NOMO-1 treated with DMSO at 0.1 percent for 48 hours (cell line): Measurements from ENCODE around the gene ADGRG2.

ENCODE experiments used
- DNase-seq: peaks from one replicate; lab custom pipeline; 2025; ENCODE audit not compliant: unreplicated experiment; lab: John Stamatoyannopoulos, UW

Gene ADGRG2

DNA sequence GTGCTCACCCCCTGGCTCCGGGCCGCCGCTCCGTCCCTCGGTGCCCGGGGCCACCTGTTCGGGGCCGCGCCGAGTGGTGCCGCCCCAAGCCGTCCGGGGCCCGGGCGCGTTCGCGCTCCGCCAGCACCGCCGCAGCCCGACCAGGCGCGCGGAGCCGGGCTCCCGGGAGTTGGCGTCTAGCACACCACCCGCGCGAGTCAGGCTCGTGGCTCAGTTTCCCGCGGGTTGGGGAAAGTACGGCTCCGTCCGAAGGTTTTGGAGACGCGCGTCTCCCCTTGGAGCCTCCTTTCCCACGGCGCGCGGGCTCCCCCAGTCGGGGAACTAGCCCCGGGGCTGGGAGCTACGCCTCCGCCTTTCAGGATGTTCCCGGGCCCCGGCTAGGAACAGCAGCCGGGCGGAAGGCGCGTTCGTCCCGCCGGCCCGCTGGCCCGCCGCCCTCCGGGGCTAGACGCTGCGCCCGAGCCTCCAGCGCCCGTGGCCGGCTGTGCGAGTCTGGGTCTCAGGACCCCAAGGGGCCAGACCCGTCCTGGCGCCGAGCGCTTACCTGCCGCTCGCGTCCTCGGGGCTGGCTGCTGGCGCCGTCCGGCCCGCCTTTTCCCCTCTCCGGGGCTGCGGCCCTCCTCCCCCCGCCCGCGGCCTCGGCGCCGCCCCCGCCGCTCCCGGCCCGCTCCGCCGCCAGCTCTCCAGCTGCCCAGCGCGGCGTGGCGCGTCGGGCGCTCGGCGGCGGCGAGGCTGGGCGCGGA, at the start of gene ADGRG2:
Gene ADGRG2, minus strand, starts transcription at position 571 of the 743 bp plus-strand sequence. CDS start 53,634 bp downstream, outside the sequence.
- DNase-seq, result no peak

- DNase-seq, result no peak
These were observed 46.3 kb upstream of the ADGRG2 start for GRCh38 chrX:19168609-19169008.

GRCh38 chrX:19162851-19163250, 40.6 kb upstream of the ADGRG2 start:
- no peak for DNase-seq

DNA sequence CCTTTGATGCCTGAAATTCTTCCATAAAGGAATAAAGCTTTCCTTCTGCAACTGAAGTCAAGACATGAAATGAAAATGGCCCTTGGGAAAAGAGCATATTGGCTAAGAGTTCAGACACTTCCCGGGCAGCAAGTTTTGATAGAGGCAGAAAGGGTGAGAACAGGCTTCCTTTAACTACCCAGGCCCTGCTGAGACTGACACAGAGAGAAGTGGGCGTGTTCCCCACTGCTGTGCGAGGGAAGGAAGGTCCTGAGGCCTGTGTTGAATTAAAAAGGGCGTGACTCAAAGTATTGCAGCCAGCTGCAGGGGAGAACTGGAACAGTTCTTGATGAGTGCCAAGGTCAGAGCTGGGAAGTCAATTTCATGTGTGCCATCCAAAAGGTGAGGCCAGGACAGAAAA, 33.9 kb upstream of the ADGRG2 start:
- no peak for DNase-seq

GRCh38 chrX:19152762-19153161, 30.5 kb upstream of the ADGRG2 start:
- no peak for DNase-seq

DNA sequence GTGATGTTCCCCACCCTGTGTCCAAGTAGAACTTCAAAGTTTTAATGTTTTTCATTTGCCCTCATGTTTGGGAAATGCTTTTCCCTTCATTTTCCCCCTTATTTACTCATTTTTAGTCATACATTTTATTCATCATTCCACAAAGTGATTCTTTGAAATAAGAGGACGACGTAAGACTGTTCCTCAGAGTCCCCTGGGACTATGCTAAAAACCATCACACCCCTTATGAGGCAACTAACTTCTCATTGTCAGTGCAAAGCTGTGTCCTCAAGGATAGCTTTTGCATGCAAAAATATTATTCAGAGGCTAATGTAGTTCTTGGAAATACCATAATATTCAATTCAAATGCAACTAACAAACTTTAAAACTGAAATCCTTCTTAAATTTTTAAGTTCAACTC, 14.8 kb upstream of the ADGRG2 start:
- DNase-seq, result no peak

DNA sequence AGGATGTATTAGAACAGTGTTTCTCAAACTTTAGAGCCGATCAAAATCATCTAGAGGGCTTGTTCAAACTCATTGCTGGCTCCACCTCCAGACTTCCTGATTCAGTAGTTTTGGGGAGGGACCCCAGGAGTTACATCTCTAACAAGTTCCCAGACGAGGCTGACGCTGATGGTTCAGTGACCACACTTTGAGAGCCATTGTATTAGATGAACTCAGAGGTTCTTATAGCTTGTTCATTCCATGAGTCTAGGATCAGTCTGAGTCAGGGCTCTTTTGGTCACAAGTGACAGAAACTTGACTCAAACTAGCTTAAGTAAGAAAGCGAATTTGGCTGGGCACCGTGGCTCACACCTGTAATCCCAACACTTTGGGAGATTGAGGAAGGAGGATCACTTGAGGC, 11.5 kb upstream of the ADGRG2 start:
- no peak for DNase-seq

- DNase-seq, result no peak
These were observed 11.0 kb upstream of the ADGRG2 start for GRCh38 chrX:19133231-19133630.

DNA sequence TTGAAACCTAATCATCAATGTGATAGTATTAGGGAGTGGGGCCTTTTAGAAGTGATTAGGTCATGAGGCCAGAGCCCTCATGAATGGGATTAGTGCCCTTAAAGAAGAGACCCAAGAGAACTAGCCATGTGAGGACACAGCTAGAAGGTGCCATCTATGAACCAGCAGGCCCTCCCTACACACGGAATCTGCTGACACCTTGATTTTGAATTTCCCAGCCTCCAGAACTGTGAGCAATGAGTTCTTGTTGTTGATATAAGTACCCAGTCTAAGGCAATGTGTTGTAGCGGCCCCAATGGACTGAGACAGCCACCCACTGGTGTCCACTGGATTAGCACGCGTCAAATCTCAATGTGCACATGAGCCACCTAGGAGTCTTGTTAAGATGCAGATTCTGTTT, 8.4 kb upstream of the ADGRG2 start:
- DNase-seq, result no peak

DNA sequence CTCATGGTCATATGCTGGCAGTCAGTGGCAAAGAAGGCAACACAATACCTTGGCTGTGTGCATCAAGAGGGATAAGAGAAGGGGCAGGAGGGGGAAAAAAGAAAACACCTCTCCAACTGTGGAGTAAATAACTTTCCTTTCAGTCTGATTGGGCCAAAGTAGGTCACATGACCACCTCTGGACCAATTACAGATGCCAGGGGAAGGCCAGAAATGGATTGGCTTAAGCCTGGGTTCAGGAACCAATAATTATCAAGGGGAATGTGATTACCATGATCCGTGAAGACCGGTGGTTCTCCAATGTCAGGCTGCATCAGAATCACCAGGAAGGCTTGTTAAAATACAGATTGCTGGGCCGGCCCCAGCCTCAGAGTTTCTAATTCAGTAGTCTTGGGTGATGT, 7.4 kb upstream of the ADGRG2 start:
- no peak for DNase-seq

GRCh38 chrX:19127649-19128168, 5.4 kb upstream of the ADGRG2 start:
- DNase-seq, result peak; percentile 42

DNA sequence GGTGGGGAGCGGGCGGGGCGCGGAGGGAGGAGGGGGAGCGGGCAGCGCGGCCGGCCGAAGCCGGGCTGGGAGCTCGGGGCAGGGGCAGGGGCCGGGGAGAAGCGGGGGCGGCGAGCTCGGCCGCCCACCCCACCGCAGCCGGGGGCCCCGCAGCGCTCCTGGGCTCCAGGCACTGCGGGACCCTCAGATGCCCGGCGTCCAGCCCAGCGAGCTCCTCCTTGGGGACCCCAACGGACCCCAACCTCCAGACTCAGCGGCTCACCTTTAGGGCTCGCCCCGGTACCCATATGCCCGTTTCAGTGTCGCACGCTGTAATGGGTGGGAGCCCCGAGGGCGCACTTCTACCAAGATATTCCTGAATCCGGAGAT, 357 bp upstream of the ADGRG2 start:
- DNase-seq, result no peak

- DNase-seq, result no peak
These were observed 802 bp downstream of the ADGRG2 start for GRCh38 chrX:19121466-19121865.

- DNase-seq, result no peak
These were observed 11.6 kb downstream of the ADGRG2 start for GRCh38 chrX:19110642-19111041.

DNA sequence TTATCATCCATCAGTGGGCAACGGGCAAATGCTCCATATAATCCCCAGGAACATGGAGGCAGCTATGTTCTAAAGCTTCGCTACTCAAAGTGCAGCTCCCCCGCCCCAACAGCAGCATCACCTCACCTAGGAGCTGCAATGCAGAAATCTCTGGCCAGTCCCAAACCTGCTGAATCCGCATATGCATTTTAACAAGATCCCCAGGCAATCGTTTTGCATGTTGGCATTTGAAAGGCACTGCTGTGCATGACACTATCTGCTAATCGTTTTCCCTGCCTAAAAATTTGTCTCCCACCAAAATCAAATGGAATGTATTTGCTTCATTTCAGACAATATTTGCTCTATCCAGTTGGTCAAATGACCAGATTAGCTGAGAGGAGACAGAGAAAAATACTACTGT, 15.2 kb downstream of the ADGRG2 start:
- no peak for DNase-seq

GRCh38 chrX:19100586-19100985, 21.7 kb downstream of the ADGRG2 start:
- DNase-seq, result no peak

DNA sequence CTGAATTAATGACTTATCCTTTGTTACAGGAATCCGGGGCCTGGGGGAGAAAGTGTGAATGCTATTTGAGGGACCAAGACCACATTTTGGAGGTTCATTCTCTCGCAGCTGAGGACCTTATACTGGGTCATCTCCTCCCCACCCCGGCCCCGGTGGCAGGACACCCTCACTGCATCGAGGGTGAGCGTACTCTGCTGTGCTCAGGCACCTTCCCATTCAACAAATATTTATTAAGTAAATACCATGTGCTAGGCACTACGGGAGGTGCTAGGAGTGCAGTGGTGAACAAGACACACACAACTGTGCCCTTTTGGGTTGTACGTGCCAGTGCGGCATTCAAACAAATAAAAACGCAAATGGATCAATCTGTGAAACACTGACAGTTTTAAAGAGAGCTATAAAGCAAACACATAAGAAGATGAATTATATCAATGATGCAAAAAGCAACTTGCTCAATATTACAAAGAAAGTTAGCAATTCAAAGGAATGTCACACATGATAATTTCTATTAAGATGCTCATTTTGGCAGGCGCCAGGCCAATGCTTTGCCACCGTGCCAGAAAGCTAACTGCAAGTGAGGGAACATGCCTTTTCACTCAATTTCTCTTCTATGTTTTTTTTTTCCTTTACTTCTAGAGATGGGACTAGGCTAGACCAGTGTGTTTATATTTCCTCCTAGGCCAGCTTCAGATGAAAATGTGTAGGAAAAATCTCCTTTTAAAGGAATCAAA, 24.6 kb downstream of the ADGRG2 start:
- no peak for DNase-seq

GRCh38 chrX:19096586-19096985, 25.7 kb downstream of the ADGRG2 start:
- no peak for DNase-seq

DNA sequence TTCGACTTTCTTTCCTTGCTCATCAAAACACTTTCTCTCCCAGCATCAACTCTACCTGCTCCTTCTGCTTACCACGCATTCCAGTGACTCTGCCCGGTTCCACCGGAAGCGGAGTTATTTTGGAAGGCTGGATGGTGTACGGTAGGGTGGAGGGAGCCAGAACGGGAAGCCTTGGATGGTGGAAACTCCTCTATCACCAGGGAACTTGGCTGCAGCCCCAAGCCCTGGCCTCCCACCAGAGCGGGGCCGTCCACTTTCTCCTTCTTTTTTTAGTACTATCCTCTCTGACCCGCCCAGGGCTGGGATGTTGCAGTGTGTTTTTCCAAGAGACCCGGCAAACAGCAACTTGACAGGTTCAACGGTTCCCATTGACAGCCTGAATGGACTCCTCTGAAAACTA, 27.6 kb downstream of the ADGRG2 start:
- no peak for DNase-seq

DNA sequence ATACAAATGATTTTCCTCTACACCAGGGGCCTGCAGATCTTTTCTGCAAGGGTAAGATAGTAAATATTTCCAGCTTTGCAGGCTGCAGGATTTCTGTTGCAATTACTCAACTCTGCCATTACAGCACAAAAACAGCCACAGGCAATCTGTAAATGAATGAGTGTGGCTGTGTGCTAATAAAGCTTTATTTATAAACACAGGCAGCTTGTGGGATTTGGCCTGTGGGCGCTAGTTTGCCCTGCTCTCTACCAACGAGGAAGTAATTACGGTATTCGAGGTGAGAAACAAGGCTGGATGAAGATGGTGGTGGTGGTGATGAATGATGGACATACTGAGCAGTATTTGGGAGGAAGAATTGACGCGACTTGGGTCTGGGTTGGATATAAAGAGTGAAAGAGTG, 30.7 kb downstream of the ADGRG2 start:
- DNase-seq, result no peak

- DNase-seq, result no peak
These were observed 32.7 kb downstream of the ADGRG2 start for GRCh38 chrX:19089555-19090040.

DNA sequence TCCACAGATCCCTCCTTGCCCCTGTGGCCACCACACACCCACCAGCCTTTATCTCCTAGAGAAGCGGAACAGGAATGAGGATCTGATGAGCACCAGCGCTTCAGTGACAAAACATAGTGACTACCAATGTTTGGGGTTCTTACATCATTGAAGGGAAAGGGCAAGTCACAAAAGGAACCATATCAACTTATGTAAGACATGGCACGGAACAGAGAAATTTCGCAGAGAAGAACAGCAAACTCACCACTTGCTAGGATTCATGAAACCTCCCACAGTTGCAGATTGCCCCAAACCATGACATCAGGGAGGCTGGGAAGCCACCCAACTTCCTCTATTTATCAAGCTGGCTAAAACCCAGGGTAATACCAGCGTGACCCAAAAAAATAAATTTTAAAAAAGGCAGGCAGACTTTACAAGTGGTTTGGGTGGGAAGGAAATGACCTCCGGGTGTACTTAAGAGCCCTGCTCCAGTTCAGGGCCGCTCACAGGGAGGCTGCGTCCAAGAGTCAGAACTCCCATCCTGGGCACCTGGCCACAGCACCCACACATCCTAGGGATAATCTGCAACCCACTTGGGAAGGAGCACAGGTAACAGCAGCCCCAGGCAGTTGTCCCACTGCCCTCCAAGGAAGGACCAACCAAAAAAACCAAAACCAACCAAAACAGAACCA, 36.0 kb downstream of the ADGRG2 start:
- peak; percentile 91 for DNase-seq
